NCI-H187 treated with DMSO at 0.1 percent for 48 hours (cell line): ENCODE data around the gene SLC25A21.
A peak's percentile ranks its signal among the peaks of the same experiment; 100 is the strongest.
"Not testable (repeated sequence)": the region's sequence is repeated elsewhere in the genome, so short reads cannot be mapped to it uniquely, and the experiment has no call there.

Experiments
- DNase-seq: peaks from one replicate; lab custom pipeline; 2025; lab: John Stamatoyannopoulos, UW

SLC25A21 gene

GRCh38 chr14:37088356-37089215 lies 83.8 kb downstream of the SLC25A21 start:
- no peak for DNase-seq

GRCh38 chr14:37087520-37087919 lies 84.9 kb downstream of the SLC25A21 start:
- DNase-seq, result no peak

- no peak for DNase-seq
Observed at GRCh38 chr14:37083599-37083998, 88.8 kb downstream of the SLC25A21 start.

GRCh38 chr14:37082449-37082848 lies 90.0 kb downstream of the SLC25A21 start:
- DNase-seq, result no peak

- no peak for DNase-seq
Observed at GRCh38 chr14:37081856-37082255, 90.5 kb downstream of the SLC25A21 start.

- no peak for DNase-seq
Observed at GRCh38 chr14:37081218-37081617, 91.2 kb downstream of the SLC25A21 start.

- no peak for DNase-seq
Observed at GRCh38 chr14:37078131-37078530, 94.3 kb downstream of the SLC25A21 start.

- not testable (repeated sequence) for DNase-seq
Observed at GRCh38 chr14:37074320-37074719, 98.1 kb downstream of the SLC25A21 start.

GRCh38 chr14:37063467-37064240 lies 108.8 kb downstream of the SLC25A21 start:
- no peak for DNase-seq

GRCh38 chr14:37062191-37062803 lies 110.1 kb downstream of the SLC25A21 start:
- DNase-seq, result peak; percentile 37

- DNase-seq, result peak; percentile 54
Observed at GRCh38 chr14:37061697-37062096, 110.7 kb downstream of the SLC25A21 start.

GRCh38 chr14:37060496-37061260 lies 111.7 kb downstream of the SLC25A21 start:
- no peak for DNase-seq

- DNase-seq, result no peak
Observed at GRCh38 chr14:37057776-37058175, 114.6 kb downstream of the SLC25A21 start.

GRCh38 chr14:37056473-37056872 lies 115.9 kb downstream of the SLC25A21 start:
- DNase-seq, result no peak

- no peak for DNase-seq
Observed at GRCh38 chr14:37054869-37055268, 117.5 kb downstream of the SLC25A21 start.

- no peak for DNase-seq
Observed at GRCh38 chr14:37054144-37054543, 118.3 kb downstream of the SLC25A21 start.

- DNase-seq, result no peak
Observed at GRCh38 chr14:37051680-37052079, 120.7 kb downstream of the SLC25A21 start.

- no peak for DNase-seq
Observed at GRCh38 chr14:37051153-37051552, 121.3 kb downstream of the SLC25A21 start.

- no peak for DNase-seq
Observed at GRCh38 chr14:37048666-37049071, 123.7 kb downstream of the SLC25A21 start.

- no peak for DNase-seq
Observed at GRCh38 chr14:37047996-37048395, 124.4 kb downstream of the SLC25A21 start.

- no peak for DNase-seq
Observed at GRCh38 chr14:37047226-37047625, 125.2 kb downstream of the SLC25A21 start.

- DNase-seq, result no peak
Observed at GRCh38 chr14:37046815-37047214, 125.6 kb downstream of the SLC25A21 start.
